ENCODE measurements around the gene ZNF518A. TPM values are rescaled to one million over a fixed set of nuclear protein-coding genes. Genes with fewer than 3 reads are reported as not detected.

Gene ZNF518A
- total RNA-seq, 1 donor from 2014 or later, result 33.7 TPM

DNA sequence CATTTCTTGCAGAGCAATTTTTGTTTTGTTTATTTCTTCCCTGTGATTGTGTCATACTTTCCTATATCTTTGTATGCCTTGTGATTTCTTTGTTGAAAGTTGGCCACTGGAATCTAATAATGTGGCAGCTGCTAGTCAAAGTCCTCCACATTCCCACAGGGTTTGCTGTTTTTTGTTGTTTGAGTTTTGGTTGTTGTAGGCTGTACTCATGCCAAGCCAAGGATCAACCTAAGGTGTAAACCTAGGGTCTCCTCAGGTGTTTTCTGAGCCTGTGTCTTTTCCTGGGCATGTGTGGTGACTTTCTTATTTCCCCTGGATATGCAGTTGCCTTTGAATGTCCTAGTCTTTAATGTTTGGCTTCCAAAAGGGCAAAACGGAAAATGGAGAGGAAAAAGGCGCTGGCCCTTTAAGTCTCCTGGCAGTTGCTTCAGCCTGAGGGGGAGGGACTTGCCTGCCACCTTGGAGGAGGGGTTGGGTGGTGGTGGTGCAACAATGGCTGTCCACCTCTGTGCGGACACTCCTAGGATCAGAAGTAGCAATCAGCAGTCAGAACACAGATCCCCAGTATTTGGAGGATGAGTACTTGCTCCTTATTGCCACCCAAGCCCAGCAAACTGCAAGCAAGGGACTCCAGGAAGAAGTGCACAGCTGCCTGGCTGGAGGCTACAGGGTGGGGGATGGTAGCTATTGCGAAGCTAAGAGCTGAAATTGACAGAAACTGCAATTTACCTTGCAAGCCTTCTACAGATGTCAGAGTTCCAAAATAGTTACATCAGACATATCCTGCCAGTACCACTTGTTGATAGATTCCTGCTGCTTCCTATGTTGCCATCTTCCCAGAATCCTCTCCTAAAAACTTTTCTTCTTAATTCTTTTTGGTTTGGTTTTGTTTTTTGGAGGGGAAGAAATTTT is 5.6 kb upstream of the ZNF518A start:
- Mint-ChIP-seq H3K27me3 (peaks cover 10% of the 10 kb centered on the region), H3K27ac (peak overlapping the region; percentile 85), H3K4me1 (ENCODE audit: unreplicated experiment) (peaks cover 13% of the 10 kb centered on the region), H3K36me3 (peaks cover 3% of the 10 kb centered on the region), H3K9me3 (peaks cover 5% of the 10 kb centered on the region), H3K4me3 (peak overlapping the region; percentile 89)
- DNase-seq (ENCODE audit: extremely low spot score, unreplicated experiment), result no peak
- TF ChIP-seq, protein P1, sequence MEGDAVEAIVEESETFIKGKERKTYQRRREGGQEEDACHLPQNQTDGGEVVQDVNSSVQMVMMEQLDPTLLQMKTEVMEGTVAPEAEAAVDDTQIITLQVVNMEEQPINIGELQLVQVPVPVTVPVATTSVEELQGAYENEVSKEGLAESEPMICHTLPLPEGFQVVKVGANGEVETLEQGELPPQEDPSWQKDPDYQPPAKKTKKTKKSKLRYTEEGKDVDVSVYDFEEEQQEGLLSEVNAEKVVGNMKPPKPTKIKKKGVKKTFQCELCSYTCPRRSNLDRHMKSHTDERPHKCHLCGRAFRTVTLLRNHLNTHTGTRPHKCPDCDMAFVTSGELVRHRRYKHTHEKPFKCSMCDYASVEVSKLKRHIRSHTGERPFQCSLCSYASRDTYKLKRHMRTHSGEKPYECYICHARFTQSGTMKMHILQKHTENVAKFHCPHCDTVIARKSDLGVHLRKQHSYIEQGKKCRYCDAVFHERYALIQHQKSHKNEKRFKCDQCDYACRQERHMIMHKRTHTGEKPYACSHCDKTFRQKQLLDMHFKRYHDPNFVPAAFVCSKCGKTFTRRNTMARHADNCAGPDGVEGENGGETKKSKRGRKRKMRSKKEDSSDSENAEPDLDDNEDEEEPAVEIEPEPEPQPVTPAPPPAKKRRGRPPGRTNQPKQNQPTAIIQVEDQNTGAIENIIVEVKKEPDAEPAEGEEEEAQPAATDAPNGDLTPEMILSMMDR (conservative IDR thresholded peaks at IDR 0.05), result no peak

DNA sequence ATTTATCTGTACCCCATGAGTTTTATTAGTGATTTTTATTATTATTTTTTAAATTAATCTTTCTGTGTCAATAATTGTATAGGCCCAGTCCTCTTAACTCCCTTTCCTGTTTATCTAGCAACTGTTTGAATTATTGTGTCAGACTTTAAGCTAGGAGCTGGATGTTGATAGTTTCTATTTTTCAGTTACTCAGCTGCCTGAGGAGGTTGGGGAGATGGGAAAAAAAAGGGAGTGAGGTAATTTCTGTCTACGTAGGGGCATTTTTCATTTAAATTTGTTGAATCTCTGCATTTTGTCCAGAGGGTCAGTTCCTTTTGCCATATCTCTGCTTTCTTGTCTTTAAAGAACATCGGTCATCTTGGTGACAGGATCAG is 5.0 kb upstream of the ZNF518A start:
- peaks cover 5% of the 10 kb centered on the region for H3K9me3 Mint-ChIP-seq
- peaks cover 13% of the 10 kb centered on the region for H3K4me1 Mint-ChIP-seq (ENCODE audit: unreplicated experiment)
- peaks cover 3% of the 10 kb centered on the region for H3K36me3 Mint-ChIP-seq
- H3K27me3 Mint-ChIP-seq, result peaks cover 14% of the 10 kb centered on the region
- no peak for DNase-seq (ENCODE audit: extremely low spot score, unreplicated experiment)
- TF ChIP-seq, protein P1 (conservative IDR thresholded peaks at IDR 0.05), result no peak
- H3K4me3 Mint-ChIP-seq, result peak overlapping the region; percentile 89
- H3K27ac Mint-ChIP-seq, result peak overlapping the region; percentile 85

DNA sequence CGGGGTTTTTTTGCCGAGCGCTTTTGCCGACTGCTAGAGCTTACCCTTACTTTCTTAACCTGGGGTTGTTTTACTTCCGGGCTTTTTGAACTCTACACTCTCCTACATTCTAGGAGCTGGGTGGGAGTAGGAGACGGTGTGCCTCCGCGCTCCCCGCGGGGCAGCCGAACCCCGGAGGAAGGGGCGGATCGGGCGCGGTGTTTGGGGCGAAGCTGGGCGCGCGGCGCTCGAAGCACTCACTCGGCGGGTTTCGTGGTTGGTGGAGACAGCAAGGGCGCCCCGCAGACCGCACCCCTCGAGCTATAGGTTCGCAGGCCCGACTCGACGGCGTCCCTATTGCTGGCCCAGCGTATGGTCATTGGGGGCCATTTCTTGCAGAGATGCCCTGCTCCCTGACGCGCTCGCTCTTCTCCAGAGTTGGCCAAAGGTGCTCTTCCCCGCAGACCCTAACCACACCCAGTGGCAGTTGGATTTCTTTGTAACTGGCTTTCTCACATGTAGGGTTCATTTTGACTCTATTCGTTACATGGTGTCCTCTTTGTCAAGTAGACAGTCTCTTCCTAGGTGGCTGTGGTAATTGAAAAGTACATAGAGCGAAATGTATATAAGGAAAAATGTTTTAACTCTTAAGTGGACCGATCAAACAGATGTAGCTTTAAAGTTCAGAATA is 364 bp downstream of the ZNF518A start:
- TF ChIP-seq, protein P1 (conservative IDR thresholded peaks at IDR 0.05), result no peak
- Mint-ChIP-seq H3K27me3 (peaks cover 14% of the 10 kb centered on the region), H3K36me3 (peaks cover 20% of the 10 kb centered on the region), H3K4me1 (ENCODE audit: unreplicated experiment) (peaks cover 12% of the 10 kb centered on the region), H3K4me3 (peak overlapping the region; percentile 96), H3K27ac (peak overlapping the region; percentile 96), H3K9me3 (peaks cover 5% of the 10 kb centered on the region)
- peak; percentile 86 for DNase-seq (ENCODE audit: extremely low spot score, unreplicated experiment)

DNA sequence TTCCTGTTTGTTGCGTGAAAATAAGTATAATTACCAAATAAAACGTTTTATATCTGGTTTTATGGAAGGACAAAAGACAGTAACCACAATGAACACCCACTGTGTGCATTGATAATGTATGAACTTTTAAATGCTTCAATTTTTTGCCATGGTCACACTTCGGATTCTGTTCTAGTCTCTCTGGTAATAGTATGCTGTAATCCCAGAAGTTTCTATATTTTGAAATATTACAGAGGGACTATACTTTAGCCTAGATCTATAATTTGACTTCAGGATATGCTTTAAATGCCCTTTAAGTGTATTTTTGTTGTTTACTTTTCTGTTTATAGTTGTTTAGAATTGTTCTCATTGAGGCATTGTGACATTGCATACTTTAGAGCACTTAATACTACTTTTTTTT is 1.5 kb downstream of the ZNF518A start:
- TF ChIP-seq, protein P1 (conservative IDR thresholded peaks at IDR 0.05), result no peak
- H3K4me1 Mint-ChIP-seq (ENCODE audit: unreplicated experiment), result peaks cover 12% of the 10 kb centered on the region
- DNase-seq (ENCODE audit: extremely low spot score, unreplicated experiment), result no peak
- H3K36me3 Mint-ChIP-seq, result peaks cover 26% of the 10 kb centered on the region
- H3K27me3 Mint-ChIP-seq, result peaks cover 14% of the 10 kb centered on the region
- H3K4me3 Mint-ChIP-seq, result peak overlapping the region; percentile 96
- H3K9me3 Mint-ChIP-seq, result peaks cover 5% of the 10 kb centered on the region
- peak overlapping the region; percentile 96 for H3K27ac Mint-ChIP-seq

DNA sequence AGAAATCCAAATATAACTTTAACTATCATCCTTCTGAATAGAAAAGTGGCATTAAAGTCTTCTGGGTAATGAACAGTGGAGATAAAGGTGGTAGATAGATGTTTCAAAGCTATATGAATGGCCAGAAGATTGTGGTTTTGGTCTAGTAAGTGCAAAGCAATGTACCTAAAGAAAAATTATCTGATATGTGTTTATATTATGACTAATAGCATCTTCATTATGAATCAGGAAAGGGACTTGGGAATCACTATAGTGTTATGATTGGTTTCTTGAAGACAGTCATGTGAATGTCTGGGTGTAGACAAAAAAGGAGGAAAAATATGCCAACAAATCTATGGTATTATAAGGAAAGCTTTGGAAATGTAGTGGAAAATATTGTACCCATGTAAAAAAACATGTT is 3.0 kb downstream of the ZNF518A start:
- no peak overlapping the region for H3K27ac Mint-ChIP-seq
- H3K4me3 Mint-ChIP-seq, result no peak overlapping the region
- H3K36me3 Mint-ChIP-seq, result peaks cover 34% of the 10 kb centered on the region
- peaks cover 5% of the 10 kb centered on the region for H3K9me3 Mint-ChIP-seq
- no peak for DNase-seq (ENCODE audit: extremely low spot score, unreplicated experiment)
- TF ChIP-seq, protein P1 (conservative IDR thresholded peaks at IDR 0.05), result no peak
- peaks cover 12% of the 10 kb centered on the region for H3K4me1 Mint-ChIP-seq (ENCODE audit: unreplicated experiment)
- peaks cover 7% of the 10 kb centered on the region for H3K27me3 Mint-ChIP-seq
